ENCODE results near the gene ACSS2.

- TF ChIP-seq ZNF274 (IDR thresholded peaks at IDR 0.05; ENCODE audit: low read depth, low read length) (no peak), YY1 (IDR thresholded peaks at IDR 0.05; ENCODE audit: insufficient read depth, insufficient read length) (no peak)
Measured at GRCh38 chr20:34949120-34949519, 72.7 kb downstream of the ACSS2 start.

Data from NT2/D1 (cell line).